HG02571 (cell line): Measurements from ENCODE around the gene PDE7B.

Experiments
- ATAC-seq: cut with Tn5 transposase; IDR thresholded peaks from one replicate; pipeline ENCODE4 v1.9.1; 2021; ENCODE audit warnings: mild to moderate bottlenecking, moderate library complexity; ENCODE audit not compliant: unreplicated experiment

The PDE7B gene

GRCh38 chr6:136173519-136174507, 322.3 kb downstream of the PDE7B start:
- no peak for ATAC-seq

GRCh38 chr6:136174510-136174909, 323.0 kb downstream of the PDE7B start:
- no peak for ATAC-seq

GRCh38 chr6:136175873-136176272, 324.4 kb downstream of the PDE7B start:
- ATAC-seq, result no peak

GRCh38 chr6:136178749-136179148, 327.2 kb downstream of the PDE7B start:
- ATAC-seq, result no peak

- ATAC-seq, result no peak
Measured at GRCh38 chr6:136180704-136181511, 329.4 kb downstream of the PDE7B start.

- ATAC-seq, result no peak
Measured at GRCh38 chr6:136181512-136181833, 330.0 kb downstream of the PDE7B start.

- ATAC-seq, result no peak
Measured at GRCh38 chr6:136181861-136182260, 330.4 kb downstream of the PDE7B start.

- no peak for ATAC-seq
Measured at GRCh38 chr6:136184738-136185137, 333.2 kb downstream of the PDE7B start.

- no peak for ATAC-seq
Measured at GRCh38 chr6:136186363-136186762, 334.9 kb downstream of the PDE7B start.

GRCh38 chr6:136188486-136188885, 337.0 kb downstream of the PDE7B start:
- no peak for ATAC-seq

GRCh38 chr6:136189104-136189503, 337.6 kb downstream of the PDE7B start:
- no peak for ATAC-seq

GRCh38 chr6:136191606-136192312, 340.3 kb downstream of the PDE7B start:
- ATAC-seq, result no peak

- ATAC-seq, result no peak
Measured at GRCh38 chr6:136192902-136193301, 341.4 kb downstream of the PDE7B start.

- ATAC-seq, result no peak
Measured at GRCh38 chr6:136201732-136202131, 350.2 kb downstream of the PDE7B start.

- no peak for ATAC-seq
Measured at GRCh38 chr6:136208783-136209182, 357.3 kb downstream of the PDE7B start.

- no peak for ATAC-seq
Measured at GRCh38 chr6:136209496-136209895, 358.0 kb downstream of the PDE7B start.

GRCh38 chr6:136210398-136211165, 359.1 kb downstream of the PDE7B start:
- ATAC-seq, result no peak

- ATAC-seq, result no peak
Measured at GRCh38 chr6:136212608-136213007, 361.1 kb downstream of the PDE7B start.

- ATAC-seq, result no peak
Measured at GRCh38 chr6:136213012-136213539, 361.6 kb downstream of the PDE7B start.

GRCh38 chr6:136213853-136214252, 362.4 kb downstream of the PDE7B start:
- ATAC-seq, result no peak
